PC-9 (cell line): ENCODE measurements around the gene SSTR3. TPM values are rescaled to one million over a fixed set of nuclear protein-coding genes. Genes with fewer than 3 reads are reported as not detected.
A peak's percentile ranks its signal among the peaks of the same experiment; 100 is the strongest.

ENCODE experiments used
- BruUV-seq: library from RNA; stranded (reverse); fragments of 400-500 nt; replicated peaks from 2 replicates; lab custom pipeline; 2021; lab: Mats Ljungman, UMichigan
- CTCF ChIA-PET: fragments of 300-600 bp; sonication (Branson Sonifier 250); formaldehyde crosslinking; loops from one replicate; lab custom pipeline; 2022; ENCODE audit warnings: antibody characterized with exemption; lab: Charles Lee
- POLR2A ChIA-PET: fragments of 300-600 bp; sonication (Branson Sonifier 250); formaldehyde crosslinking; loops from one replicate; lab custom pipeline; 2022; ENCODE audit warnings: antibody characterized with exemption; ENCODE audit not compliant: unreplicated experiment; lab: Charles Lee
- DNase-seq, 2 experiments: peaks; one replicate each; pipeline versions ENCODE4 v3.0.0 to v3.0.0-alpha.2; 2015 to 2022; ENCODE audit warnings: mixed read lengths in 1 of 2
- H2AFZ ChIP-seq: fragments of 200-600 bp; sonication (generic); 2 replicates; pipeline ENCODE4 v1.8.1; 2017; ENCODE audit warnings: antibody characterized with exemption
- H3F3A ChIP-seq: fragments of 200-600 bp; sonication (generic); 2 replicates; pipeline ENCODE4 v1.8.1; 2017; ENCODE audit warnings: antibody characterized with exemption, mild to moderate bottlenecking, low read depth; ENCODE audit not compliant: insufficient read depth
- H3K27ac ChIP-seq: fragments of 200-600 bp; sonication (generic); 2 replicates; pipeline ENCODE4 v1.6.1; 2016; ENCODE audit warnings: mixed run types
- H3K27me3 ChIP-seq: fragments of 200-600 bp; sonication (generic); 2 replicates; pipeline ENCODE4 v1.6.1; 2016; ENCODE audit warnings: low read depth, mixed run types; ENCODE audit not compliant: insufficient read depth
- H3K36me3 ChIP-seq: fragments of 200-600 bp; sonication (generic); 2 replicates; pipeline ENCODE4 v1.6.1; 2016; ENCODE audit warnings: low read depth, mixed run types
- H3K4me1 ChIP-seq: fragments of 200-600 bp; sonication (generic); replicated peaks from 2 replicates; pipeline ENCODE4 v1.6.1; 2016; ENCODE audit warnings: mixed run types; ENCODE audit not compliant: insufficient read depth
- H3K4me2 ChIP-seq: fragments of 200-600 bp; sonication (generic); 2 replicates; pipeline ENCODE4 v1.6.1; 2017; ENCODE audit warnings: mixed run types
- H3K4me3 ChIP-seq: fragments of 200-600 bp; sonication (generic); 2 replicates; pipeline ENCODE4 v1.6.1; 2016; ENCODE audit warnings: mixed run types
- H3K79me2 ChIP-seq: fragments of 200-600 bp; sonication (generic); 2 replicates; pipeline ENCODE4 v1.6.1; 2017; ENCODE audit warnings: low read depth, mixed run types
- H3K9me2 ChIP-seq: fragments of 200-600 bp; sonication (generic); 2 replicates; pipeline ENCODE4 v1.8.1; 2017; ENCODE audit warnings: mild to moderate bottlenecking; ENCODE audit not compliant: insufficient read depth
- H3K9me3 ChIP-seq: fragments of 200-600 bp; sonication (generic); 2 replicates; pipeline ENCODE4 v1.8.1; 2016; ENCODE audit warnings: low read depth; ENCODE audit not compliant: insufficient read depth
- H4K20me1 ChIP-seq: fragments of 200-600 bp; sonication (generic); 2 replicates; pipeline ENCODE4 v1.8.1; 2017; ENCODE audit not compliant: insufficient read depth
- CTCF ChIP-seq: fragments of 200-600 bp; sonication (generic); conservative IDR thresholded peaks from 2 replicates; pipeline ENCODE4 v1.6.1; 2017; ENCODE audit warnings: mixed run types, antibody characterized with exemption, mild to moderate bottlenecking, moderate library complexity
- EZH2 ChIP-seq: fragments of 200-600 bp; sonication (generic); IDR thresholded peaks from 2 replicates; pipeline ENCODE4 v1.8.0; 2017; ENCODE audit warnings: antibody characterized with exemption, low read depth
- intact Hi-C: fragments of 100-400 bp; cut with micrococcal nuclease; formaldehyde crosslinking; loops from one replicate; pipeline ENCODE4 v1.10.0; 2022; ENCODE audit not compliant: unreplicated experiment
- total RNA-seq: library from RNA; stranded (reverse); gene quantifications from 2 replicates; pipeline ENCODE4 v1.2.3, GENCODE V29; 2021

SSTR3 gene
- total RNA-seq, 1 experiment from 2014 or later: not detected

DNA sequence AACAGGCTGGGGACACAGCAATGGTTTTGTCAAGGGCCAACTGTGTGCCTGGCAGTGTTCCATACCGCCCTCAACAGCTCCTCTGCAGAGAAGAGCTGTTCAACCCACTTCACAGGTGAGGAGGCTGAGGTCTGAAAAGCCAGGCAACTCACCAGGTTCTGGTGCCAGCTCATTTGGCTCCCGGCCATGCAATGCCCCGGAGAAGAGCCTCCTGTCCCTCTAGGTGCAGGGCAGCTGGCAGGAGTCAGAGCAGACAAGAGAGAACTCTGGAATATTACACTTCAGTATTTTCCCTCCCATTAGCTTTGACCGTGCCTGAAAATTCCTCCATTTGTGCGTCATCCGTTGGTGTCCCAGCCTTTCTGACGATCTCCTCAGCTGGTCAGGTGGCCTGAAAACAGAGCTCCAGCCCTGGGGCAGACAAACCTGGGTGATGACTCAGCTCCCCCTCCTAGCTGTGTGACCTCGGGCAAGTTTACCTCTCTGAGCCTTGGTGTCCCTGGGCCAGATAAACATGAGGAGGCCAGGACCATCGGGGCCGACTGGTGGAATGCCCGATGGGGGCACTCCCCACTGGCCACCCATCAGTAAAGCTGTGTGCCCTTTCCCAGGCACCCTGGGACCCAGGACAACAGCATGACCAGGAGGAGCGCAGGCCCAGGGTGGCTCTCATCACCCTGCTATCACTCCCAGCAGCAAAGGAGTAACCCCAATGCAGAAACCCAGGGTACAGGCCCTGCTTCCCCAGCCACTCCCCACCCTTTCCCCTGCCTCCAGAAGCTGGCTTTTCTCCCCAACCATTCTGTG, 14.6 kb downstream of the SSTR3 start:
- H3K4me2 ChIP-seq: peak overlapping the region; percentile 96
- no peaks in the 10 kb centered on the region for H3K36me3 ChIP-seq
- H3K9me2 ChIP-seq: no peaks in the 10 kb centered on the region
- H3K4me1 ChIP-seq: peaks cover 57% of the 10 kb centered on the region
- ChIA-PET CTCF (interaction anchor here (0.6 to 1.6 kb wide), 5 partner anchors 14 to 118 kb away, joined by 3 to 5 read pairs (median 4); partner anchors contain the start of gene SSTR3), POLR2A (interaction anchor here (0.6 to 1.2 kb wide), 12 partner anchors 11 to 422 kb away, joined by 3 to 17 read pairs (median 4); partner anchors contain the start of genes IFT27, MPST and TST)
- no peak overlapping the region for H2AFZ ChIP-seq
- H3K79me2 ChIP-seq: peaks cover 23% of the 10 kb centered on the region; the same call in 1 of the 2 replicates
- H3K27me3 ChIP-seq: no peaks in the 10 kb centered on the region
- intact Hi-C loops: loop anchor here (1.0 to 10.0 kb wide), 13 partner anchors 8 to 865 kb away; no protein-coding TSS in a partner anchor
- no peaks in the 10 kb centered on the region for H3K9me3 ChIP-seq
- BruUV-seq: TSS peak; percentile 59
- no peak; the same call in 1 of the 2 replicates for TF ChIP-seq CTCF
- H3K4me3 ChIP-seq: peak overlapping the region; percentile 77
- DNase-seq: peak; percentile 95 to 99
- peak overlapping the region; percentile 94 for H3K27ac ChIP-seq
- peaks cover 39% of the 10 kb centered on the region for H3F3A ChIP-seq
- no peaks in the 10 kb centered on the region for H4K20me1 ChIP-seq

DNA sequence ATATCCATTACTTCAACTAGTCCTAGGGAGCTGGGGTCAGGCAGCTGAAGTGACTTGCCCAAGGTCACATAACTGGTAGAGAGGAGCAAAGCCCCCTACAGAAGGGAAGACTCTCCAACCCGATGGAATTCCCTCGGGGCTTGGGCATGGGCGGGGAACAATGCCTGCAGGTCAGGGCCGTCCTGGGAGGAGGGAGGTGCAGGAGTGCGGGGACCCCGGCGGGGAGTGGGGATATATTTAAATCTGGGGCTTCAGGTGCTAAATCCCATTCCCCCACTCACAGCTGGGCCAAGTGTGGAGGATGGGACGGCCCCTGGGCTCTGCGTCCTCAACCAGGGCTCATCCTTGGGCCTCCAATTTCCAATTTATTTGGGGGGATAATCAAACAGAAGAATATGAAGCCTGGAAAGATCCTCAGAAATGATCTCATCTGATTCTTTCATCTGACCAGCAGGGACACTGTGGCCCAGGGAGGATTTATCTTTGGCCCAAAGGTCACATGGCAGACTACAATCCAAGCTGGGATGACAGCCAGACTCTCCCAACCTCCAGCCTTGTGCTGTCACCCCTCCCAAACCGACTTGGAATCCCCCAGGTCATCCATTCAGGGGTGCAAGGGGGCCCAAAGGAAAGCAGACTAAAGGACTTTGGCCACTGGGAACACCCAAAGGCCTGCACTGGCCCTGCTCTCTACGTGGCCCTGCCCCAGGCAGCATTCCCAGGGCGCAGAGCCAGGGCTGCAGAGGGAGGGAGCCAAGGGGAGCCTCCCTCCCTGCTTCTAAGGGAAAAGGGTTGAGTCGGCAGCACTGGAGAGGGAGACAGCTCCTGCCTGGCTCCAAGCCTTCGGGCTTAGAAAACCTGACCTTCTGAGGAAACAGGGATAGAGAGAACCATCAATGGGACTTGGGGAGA, 15.5 kb downstream of the SSTR3 start:
- intact Hi-C loops: loop anchor here (1.0 to 10.0 kb wide), 11 partner anchors 7 to 864 kb away; partner anchors contain the start of gene IFT27
- Histone ChIP-seq H3K9me3 (no peaks in the 10 kb centered on the region), H2AFZ (no peak overlapping the region), H3K36me3 (no peaks in the 10 kb centered on the region; the same call in 1 of the 2 replicates), H3K4me1 (peaks cover 65% of the 10 kb centered on the region), H3K9me2 (no peaks in the 10 kb centered on the region), H3K27ac (peak overlapping the region; percentile 94), H3K79me2 (peaks cover 28% of the 10 kb centered on the region; the same call in 1 of the 2 replicates), H3K27me3 (no peaks in the 10 kb centered on the region), H3K4me2 (peak overlapping the region; percentile 96), H3F3A (peaks cover 45% of the 10 kb centered on the region), H3K4me3 (peak overlapping the region; percentile 27; the same call in 1 of the 2 replicates), H4K20me1 (no peaks in the 10 kb centered on the region)
- CTCF ChIA-PET: interaction anchor here (0.6 to 1.6 kb wide), 4 partner anchors 15 to 653 kb away, joined by 3 to 7 read pairs (median 4); partner anchors contain the start of gene SSTR3
- BruUV-seq: TSS peak; percentile 39
- POLR2A ChIA-PET: interaction anchor here (0.6 to 1.2 kb wide), 7 partner anchors 10 to 421 kb away, joined by 3 to 9 read pairs (median 4); partner anchors contain the start of gene IFT27
- peak; percentile 90 to 96 for DNase-seq
- TF ChIP-seq EZH2 (no peak), CTCF (peak; percentile 41)
